ENCODE measurements around the gene CLEC3B.
A peak's percentile ranks its signal among the peaks of the same experiment; 100 is the strongest.
"Not testable (repeated sequence)": the region's sequence is repeated elsewhere in the genome, so short reads cannot be mapped to it uniquely, and the experiment has no call there.

Gene CLEC3B

GRCh38 chr3:45037720-45038455, 11.8 kb downstream of the CLEC3B start:
- DNase-seq: peak; percentile 95

DNA sequence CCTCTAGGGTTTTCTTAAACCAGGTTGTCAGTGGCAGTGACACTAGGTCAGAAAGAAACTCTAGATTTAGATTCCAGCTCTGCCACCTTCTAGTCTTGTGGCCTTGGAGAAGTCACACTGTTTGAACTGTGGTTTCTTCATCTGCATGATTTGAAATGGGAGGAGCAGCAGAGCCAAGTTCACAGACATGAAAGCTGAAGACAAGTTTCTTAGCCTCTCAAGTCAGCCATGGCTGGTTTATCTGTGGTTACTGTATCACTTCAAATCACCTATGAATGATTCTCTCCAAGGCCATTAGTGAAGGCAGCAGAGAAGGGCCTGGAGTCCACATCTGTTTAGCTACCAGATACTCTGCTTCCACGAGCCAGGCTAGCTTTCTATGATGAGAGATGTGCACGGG, 15.6 kb downstream of the CLEC3B start:
- DNase-seq: no peak

GRCh38 chr3:45042162-45042561, 16.1 kb downstream of the CLEC3B start:
- no peak for DNase-seq

DNA sequence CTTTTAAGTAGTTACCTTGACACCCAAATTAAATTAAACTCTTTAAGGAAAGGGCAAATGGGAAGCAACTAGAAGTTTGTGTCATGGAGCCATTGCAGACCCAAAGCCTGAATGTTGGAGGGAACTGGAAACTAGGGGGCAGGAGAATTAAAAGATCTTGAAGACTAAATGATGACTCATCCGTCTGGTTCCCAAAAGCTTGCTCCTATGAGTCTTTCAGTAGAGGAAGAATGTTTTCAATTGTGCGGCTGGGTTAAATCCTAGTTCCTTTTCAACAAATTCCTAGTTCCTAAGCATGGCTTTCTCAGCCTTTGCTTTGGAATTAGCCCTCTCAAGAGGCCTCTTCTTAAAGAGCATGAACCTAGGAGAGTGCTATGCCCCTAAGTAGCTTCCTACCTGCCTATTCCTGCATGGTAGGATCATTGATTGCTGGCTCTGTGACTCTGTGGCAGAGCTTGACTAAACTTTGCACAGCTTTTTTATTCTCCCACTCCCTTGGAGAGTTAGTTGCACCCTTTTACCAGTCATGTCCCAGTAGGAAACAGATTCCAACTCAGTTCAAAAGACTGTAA, 17.7 kb downstream of the CLEC3B start:
- no peak for DNase-seq

DNA sequence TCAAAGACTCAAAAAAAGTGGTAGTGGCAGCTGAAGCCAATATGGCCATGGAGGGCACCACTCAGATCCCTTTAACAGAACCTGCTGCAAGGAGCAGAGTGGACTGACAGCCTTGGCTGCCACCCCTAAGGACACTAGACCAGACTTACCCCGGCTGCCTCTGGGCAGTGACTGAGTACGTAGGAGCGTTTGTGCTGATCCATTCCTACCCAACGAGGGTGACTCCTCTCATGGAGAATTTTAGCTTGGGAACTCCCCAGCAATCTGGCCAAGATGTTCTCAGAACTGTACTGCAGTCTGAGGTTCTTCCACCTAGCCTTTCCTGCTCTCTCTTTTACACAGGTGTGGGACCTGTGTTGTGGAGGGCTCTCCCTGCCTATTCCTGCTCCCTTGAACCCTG, 22.1 kb downstream of the CLEC3B start:
- no peak for DNase-seq

DNA sequence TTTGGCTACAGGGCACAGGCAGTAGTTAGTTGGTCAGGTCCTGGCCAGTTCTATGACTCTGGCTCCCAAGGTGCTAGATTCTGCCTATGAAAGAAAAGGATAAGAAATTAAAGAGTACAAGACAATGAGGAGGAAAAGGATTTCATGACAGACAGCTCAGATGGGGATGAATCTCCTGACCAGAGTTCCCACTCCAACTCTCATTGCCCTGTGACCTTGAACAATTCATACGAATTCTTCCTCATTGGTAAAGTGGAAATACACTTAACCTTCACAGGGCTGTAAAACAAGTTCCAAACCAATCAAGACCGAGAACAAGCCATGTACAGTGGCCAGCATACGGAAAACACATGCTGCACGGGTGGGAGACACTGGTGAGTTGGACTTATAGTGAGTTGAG, 23.7 kb downstream of the CLEC3B start:
- DNase-seq: no peak

DNA sequence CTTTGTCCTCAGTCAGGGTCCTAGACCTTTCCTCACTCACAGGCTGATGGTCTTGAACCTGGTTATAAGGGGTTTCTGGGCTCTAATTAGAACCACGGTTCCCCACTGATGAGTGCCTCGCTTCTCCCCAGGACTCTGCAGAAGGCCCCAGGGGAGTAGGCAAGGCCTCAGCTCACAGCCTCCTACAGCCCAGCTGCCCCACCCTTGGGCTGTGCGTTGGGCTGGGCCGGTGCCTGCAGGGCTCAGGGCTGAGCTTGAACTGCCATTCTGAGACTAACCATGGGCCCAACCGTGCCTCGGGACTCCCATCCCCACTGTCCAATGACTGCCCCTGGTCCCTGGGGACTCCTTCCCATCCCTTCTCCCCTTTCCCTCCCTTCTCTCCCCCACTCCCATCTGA, 25.6 kb downstream of the CLEC3B start:
- no peak for DNase-seq

DNA sequence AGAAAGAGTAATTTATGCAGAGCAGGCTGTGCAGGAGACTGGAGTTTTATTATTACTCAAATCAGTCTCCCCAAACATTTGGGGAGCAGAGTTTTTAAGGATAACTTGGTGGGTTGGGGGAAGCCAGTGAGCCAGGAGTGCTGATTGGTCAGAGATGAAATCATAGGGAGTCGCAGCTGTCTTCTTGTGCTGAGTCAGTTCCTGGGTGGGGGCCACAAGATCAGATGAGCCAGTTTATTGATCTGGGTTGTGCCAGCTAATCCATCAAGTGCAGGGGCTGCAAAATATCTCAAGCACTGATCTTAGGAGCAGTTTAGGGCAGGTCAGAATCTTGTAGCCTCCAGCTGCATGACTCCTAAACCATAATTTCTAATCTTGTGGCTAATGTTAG, 27.7 kb downstream of the CLEC3B start:
- not testable (repeated sequence) for DNase-seq

GRCh38 chr3:45054196-45054857, 28.2 kb downstream of the CLEC3B start:
- DNase-seq: no peak

DNA sequence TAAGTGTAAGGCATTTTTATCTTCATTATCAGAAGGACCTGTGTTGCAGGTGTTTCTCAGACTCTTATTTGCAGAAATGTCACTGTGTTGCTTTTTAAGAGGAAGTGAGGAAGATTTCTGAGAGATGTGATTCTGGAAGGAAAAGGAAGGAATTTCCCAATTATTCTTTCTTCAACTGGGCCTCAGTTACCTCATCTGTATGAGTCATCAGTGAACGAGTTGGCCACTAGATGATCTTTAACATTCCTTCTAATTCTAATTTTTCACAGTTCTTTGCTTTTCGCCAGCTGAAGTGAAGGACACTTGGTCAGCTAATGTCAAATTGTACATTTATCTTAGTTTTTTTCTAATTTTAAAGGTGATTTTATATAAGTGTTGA, 28.9 kb downstream of the CLEC3B start:
- no peak for DNase-seq

- peak; percentile 12 for DNase-seq
Observed at GRCh38 chr3:45055411-45056143, 29.5 kb downstream of the CLEC3B start.

DNA sequence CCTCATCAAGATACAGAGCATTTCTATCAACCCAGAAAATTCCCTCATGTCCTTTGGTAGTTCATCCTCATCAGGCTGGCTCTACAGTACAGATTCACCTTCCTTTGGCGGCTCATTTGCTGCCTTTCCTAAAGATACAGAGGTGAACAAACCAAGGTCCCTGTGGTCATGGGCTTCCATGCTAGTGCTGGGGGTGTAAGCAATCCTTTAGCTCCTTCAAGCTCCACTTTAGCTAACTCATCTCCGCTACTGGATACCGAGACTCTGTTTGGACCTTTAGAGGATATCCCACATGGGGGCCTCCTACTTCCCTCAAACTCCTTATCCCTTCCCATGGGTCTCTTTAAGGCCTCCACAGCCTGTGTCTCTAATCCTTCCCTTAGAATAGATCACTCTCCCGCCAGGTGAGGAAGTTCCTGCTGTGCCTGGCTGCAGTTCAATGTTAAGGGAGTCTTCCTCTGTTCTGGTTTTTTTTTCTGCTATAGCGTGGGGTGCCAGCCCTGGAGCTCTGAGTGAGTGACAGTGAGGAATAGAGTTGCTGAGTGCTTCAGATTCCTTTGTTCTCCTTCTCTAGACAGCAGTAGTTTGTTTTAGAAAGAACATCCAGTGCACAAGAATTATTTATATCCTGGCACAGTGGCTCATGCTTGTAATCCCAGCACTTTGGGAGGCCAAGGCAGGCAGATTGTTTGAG, 30.7 kb downstream of the CLEC3B start:
- DNase-seq: no peak

DNA sequence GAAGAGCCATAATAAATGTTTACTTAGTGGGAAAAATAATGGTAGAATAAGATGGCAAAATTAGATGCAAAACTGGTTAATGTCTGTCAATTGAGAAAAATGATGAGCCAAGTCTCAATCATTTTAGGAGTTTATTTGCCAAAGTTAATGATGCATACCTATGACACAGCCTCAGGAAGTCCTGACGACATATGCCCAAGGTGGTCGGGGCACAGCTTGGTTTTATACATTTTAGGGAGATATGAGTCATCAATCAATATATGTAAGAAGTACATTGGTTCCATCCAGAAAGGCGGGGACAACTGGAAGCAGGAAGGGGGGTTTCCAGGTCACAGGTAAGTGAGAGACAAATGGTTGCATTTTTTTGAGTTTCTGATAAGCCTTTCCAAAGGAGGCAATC, 31.5 kb downstream of the CLEC3B start:
- no peak for DNase-seq

DNA sequence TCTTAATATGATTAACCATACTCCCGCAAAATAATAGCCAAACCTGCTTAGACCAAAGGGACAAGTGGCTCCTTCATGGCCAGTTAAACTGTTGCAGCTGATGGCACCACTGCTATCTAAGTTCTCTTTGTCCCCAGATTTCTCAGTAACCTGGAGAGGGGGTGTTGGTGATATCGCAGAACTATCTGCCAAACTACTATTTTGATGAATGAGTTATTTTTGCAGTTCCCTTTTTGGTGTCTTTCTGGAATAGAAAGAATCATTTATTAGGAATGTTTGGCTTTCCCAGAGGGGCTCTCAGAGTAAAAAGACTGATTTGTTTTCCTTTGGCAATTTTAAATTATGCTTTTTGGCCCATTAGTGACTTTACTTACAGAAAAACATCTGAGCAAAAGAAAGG, 33.0 kb downstream of the CLEC3B start:
- DNase-seq: no peak

GRCh38 chr3:45060165-45060892, 34.2 kb downstream of the CLEC3B start:
- no peak for DNase-seq

DNA sequence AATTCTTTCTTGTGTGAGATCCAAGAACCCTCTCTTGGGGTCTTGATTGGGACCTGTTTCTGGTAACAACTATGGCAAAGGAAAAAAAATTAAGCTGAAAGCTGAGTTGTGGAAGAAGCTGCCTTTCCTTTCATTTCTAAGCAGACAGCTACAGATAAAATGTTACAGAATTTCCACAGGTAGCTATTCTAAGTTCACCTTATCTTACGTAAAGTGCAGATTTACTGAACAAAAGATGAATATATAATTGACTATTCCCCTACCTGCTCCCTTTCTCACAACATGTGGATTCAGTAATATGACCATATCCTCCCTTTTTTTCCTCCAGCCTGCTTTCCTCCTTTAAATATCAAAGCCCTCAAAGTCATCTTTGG, 36.6 kb downstream of the CLEC3B start:
- no peak for DNase-seq

GRCh38 chr3:45064512-45065372, 38.6 kb downstream of the CLEC3B start:
- peak; percentile 24 for DNase-seq

GRCh38 chr3:45065373-45065720, 39.2 kb downstream of the CLEC3B start:
- DNase-seq: no peak

- DNase-seq: no peak
Observed at GRCh38 chr3:45066109-45066801, 40.2 kb downstream of the CLEC3B start.

- no peak for DNase-seq
Observed at GRCh38 chr3:45067486-45067885, 41.4 kb downstream of the CLEC3B start.

DNA sequence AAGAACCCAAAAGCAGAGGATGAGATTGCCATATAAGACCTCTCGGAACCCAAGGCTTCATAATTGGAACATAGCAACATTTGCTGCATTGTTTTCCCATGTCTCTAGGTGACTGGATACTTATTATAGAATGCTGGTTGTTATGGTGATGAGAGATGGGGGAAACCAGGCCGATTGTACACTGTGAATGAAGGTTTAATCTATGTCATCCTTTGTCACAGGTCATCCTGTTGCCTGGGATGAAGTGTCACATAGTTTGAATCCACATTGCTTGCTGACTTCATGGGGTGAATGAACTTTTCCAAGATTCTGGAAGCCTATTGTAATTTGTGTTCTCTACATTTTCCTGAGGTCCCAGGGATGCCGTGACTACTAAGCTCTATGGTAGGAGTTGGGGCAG, 41.8 kb downstream of the CLEC3B start:
- DNase-seq: no peak

Measured in CD4-positive, alpha-beta T cell treated with Interleukin-17A for 1 hour (primary cell).